ENCODE data around the gene IFNA14.
A peak's percentile ranks its signal among the peaks of the same experiment; 100 is the strongest.
"Not testable (repeated sequence)": the region's sequence is repeated elsewhere in the genome, so short reads cannot be mapped to it uniquely, and the experiment has no call there.

Gene IFNA14

DNA sequence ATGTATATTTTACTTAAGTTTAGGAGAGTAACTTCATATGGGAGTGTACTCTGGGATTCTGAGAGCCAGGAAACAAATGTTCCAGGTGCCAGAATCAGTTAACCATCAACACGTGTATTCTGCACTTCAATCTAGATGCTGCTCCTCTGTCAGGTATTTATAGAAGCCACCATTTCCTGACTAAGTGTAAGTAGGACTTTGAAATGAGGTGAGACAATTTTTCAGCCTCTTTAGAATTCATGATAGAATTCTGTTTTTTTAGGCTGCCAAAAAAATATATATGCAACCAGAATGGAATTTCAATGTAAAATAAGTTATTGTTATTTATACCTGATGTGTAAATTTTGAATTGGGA is 3.5 kb downstream of the IFNA14 start:
- H3K27ac Mint-ChIP-seq, H3K4me3 Mint-ChIP-seq, H3K36me3 Mint-ChIP-seq, H3K4me1 Mint-ChIP-seq, ATAC-seq, H3K9me3 Mint-ChIP-seq, H3K27me3 Mint-ChIP-seq: not testable (repeated sequence)

GRCh38 chr9:21235468-21236359 is 4.1 kb downstream of the IFNA14 start:
- peak; percentile 77 for ATAC-seq
- not testable (repeated sequence) for H3K27ac Mint-ChIP-seq, H3K4me3 Mint-ChIP-seq, H3K36me3 Mint-ChIP-seq, H3K4me1 Mint-ChIP-seq, H3K9me3 Mint-ChIP-seq, H3K27me3 Mint-ChIP-seq

- Mint-ChIP-seq H3K9me3 (no peaks in the 10 kb centered on the region), H3K27ac (no peak overlapping the region), H3K27me3 (no peaks in the 10 kb centered on the region), H3K4me1 (peaks cover 7% of the 10 kb centered on the region), H3K4me3 (no peak overlapping the region), H3K36me3 (no peaks in the 10 kb centered on the region)
- ATAC-seq: no peak
Measured at GRCh38 chr9:21234153-21234687, 5.6 kb downstream of the IFNA14 start.

DNA sequence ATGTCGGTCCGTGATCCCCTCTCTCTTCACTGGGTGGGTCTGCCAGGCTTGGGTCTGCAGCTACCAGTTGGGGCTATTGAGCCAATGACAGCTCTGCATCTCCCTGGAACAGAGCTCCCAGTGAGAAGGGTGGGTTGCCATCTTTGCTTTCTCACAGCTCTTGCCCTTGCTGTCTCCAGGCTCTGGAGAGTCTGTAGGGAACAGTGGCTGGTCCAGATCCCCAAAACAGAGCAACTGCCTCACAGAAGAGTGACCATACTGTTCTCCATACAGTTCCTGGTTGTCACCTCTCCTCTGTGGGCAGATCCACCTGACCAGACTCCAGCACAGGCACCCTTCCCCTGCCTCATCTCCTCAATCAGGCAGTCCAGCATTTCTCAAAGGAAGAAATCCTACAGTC is 6.5 kb downstream of the IFNA14 start:
- no peaks in the 10 kb centered on the region for H3K27me3 Mint-ChIP-seq
- peak; percentile 6 for ATAC-seq
- H3K9me3 Mint-ChIP-seq: no peaks in the 10 kb centered on the region
- H3K4me1 Mint-ChIP-seq: peaks cover 7% of the 10 kb centered on the region
- H3K4me3 Mint-ChIP-seq: no peak overlapping the region
- H3K36me3 Mint-ChIP-seq: no peaks in the 10 kb centered on the region
- H3K27ac Mint-ChIP-seq: no peak overlapping the region

- Mint-ChIP-seq H3K27me3 (peaks cover 16% of the 10 kb centered on the region), H3K4me1 (no peaks in the 10 kb centered on the region), H3K9me3 (no peaks in the 10 kb centered on the region), H3K4me3 (no peak within 1 kb of the TSS), H3K36me3 (no peaks in the 10 kb centered on the region), H3K27ac (no peak within 1 kb of the TSS)
- ATAC-seq: no peak
Measured at GRCh38 chr9:21228122-21228521, 11.7 kb downstream of the IFNA14 start, which contains the start of gene IFNA17. IFNA17 (minus strand) TSS chr9:21228222; CDS start chr9:21228173, 49 bp downstream.

DNA sequence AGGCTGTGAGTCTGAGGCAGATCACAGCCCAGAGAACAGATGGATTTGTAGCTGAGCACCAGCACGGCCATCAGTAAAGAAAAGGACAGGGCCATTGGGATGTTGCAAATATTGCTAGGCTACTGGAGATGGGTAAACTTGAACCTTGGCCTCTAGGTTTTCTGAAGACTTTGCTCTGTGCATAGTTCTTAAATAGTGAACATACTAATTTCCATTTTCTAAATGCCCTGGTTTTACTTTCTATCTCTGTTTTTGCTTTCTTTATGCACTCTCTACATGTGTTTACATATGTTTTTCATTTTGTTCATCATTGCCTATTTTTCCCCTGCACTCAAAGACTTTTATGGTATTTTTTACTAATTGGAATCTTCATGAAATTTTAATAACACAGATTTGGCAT is 22.6 kb downstream of the IFNA14 start, which contains the start of gene IFNA16:
TSS of gene IFNA16 (minus strand) at position 101 of the 400 bp plus-strand sequence. CDS start at position 95, 6 bp downstream.
- not testable (repeated sequence) for H3K4me3 Mint-ChIP-seq, H3K27ac Mint-ChIP-seq

GRCh38 chr9:21213411-21214326 is 26.1 kb downstream of the IFNA14 start:
- H3K9me3 Mint-ChIP-seq, H3K27me3 Mint-ChIP-seq, H3K27ac Mint-ChIP-seq, H3K36me3 Mint-ChIP-seq, H3K4me3 Mint-ChIP-seq: not testable (repeated sequence)
- peaks cover 15% of the 10 kb centered on the region for H3K4me1 Mint-ChIP-seq
- ATAC-seq: peak; percentile 78

More for the DNA sequence above, 22.6 kb downstream of the IFNA14 start, which contains the start of gene IFNA16:
- H3K9me3 Mint-ChIP-seq, H3K36me3 Mint-ChIP-seq, ATAC-seq: not testable (repeated sequence)
- Mint-ChIP-seq H3K27me3 (peaks cover 23% of the 10 kb centered on the region), H3K4me1 (peaks cover 15% of the 10 kb centered on the region)

- peaks cover 15% of the 10 kb centered on the region for H3K4me1 Mint-ChIP-seq
- not testable (repeated sequence) for H3K9me3 Mint-ChIP-seq, H3K27ac Mint-ChIP-seq, H3K27me3 Mint-ChIP-seq, ATAC-seq, H3K36me3 Mint-ChIP-seq, H3K4me3 Mint-ChIP-seq
Measured at GRCh38 chr9:21212160-21212559, 27.6 kb downstream of the IFNA14 start.

DNA sequence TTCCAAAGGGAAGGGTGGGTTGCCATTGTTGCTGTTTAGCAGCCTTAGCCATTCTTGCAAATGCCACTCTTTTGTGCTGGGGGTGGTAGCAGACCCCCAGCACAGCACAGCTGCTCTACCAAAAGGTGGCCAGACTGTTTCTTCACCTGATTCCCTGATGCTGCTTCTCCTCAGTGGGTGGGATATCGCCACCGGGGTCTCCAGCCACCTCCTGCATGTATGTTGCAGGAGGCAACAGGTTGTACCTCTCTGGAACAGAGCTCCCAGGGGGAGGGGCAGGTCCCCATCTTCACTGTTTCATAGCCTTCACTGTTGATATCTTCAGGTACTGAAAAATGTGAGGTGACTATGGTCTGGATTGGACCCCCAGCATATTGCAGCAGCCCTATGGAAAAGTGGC is 29.0 kb downstream of the IFNA14 start:
- H3K27me3 Mint-ChIP-seq, H3K4me3 Mint-ChIP-seq, ATAC-seq, H3K36me3 Mint-ChIP-seq, H3K27ac Mint-ChIP-seq, H3K9me3 Mint-ChIP-seq: not testable (repeated sequence)
- peaks cover 15% of the 10 kb centered on the region for H3K4me1 Mint-ChIP-seq

- ATAC-seq: no peak
- Mint-ChIP-seq H3K4me1 (peaks cover 15% of the 10 kb centered on the region), H3K9me3 (no peaks in the 10 kb centered on the region), H3K27ac (no peak overlapping the region), H3K4me3 (no peak overlapping the region), H3K27me3 (peaks cover 7% of the 10 kb centered on the region), H3K36me3 (no peaks in the 10 kb centered on the region)
Measured at GRCh38 chr9:21210311-21210710, 29.5 kb downstream of the IFNA14 start.

- not testable (repeated sequence) for H3K9me3 Mint-ChIP-seq, H3K4me1 Mint-ChIP-seq, H3K36me3 Mint-ChIP-seq, H3K4me3 Mint-ChIP-seq, ATAC-seq, H3K27ac Mint-ChIP-seq
- H3K27me3 Mint-ChIP-seq: peaks cover 19% of the 10 kb centered on the region
Measured at GRCh38 chr9:21207043-21207442, 32.8 kb downstream of the IFNA14 start, which contains the start of gene IFNA10. IFNA10 (minus strand) TSS chr9:21207143; CDS start chr9:21207097, 46 bp downstream.

DNA sequence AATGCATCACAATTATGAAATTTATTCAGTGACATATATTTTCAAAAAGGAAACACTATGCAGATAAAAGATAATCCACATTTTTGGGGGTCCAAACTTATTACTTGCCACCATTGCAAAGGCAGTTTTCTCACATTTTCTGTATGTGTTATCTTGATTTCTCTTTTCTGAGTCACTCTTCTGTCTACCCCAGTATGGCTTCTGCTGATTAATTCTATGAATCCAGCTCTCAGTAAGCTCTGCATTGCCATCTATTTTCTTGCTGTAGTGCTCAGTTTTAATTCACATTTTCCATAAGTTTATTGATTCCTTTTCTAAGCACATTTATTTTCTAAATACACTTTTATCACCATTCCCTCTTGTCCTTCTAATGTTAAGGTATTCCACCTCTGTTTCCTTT is 34.6 kb downstream of the IFNA14 start:
- Mint-ChIP-seq H3K4me1 (no peaks in the 10 kb centered on the region), H3K27ac (no peak overlapping the region), H3K36me3 (no peaks in the 10 kb centered on the region), H3K4me3 (no peak overlapping the region), H3K27me3 (peaks cover 26% of the 10 kb centered on the region), H3K9me3 (no peaks in the 10 kb centered on the region)
- no peak for ATAC-seq

GRCh38 chr9:21202105-21202504 is 37.7 kb downstream of the IFNA14 start, which contains the start of gene IFNA7:
IFNA7 (minus strand) TSS chr9:21202205; CDS start chr9:21202165, 40 bp downstream.
- ATAC-seq, H3K36me3 Mint-ChIP-seq, H3K4me1 Mint-ChIP-seq, H3K4me3 Mint-ChIP-seq, H3K9me3 Mint-ChIP-seq, H3K27ac Mint-ChIP-seq: not testable (repeated sequence)
- peaks cover 32% of the 10 kb centered on the region for H3K27me3 Mint-ChIP-seq

- Mint-ChIP-seq H3K4me3 (peak overlapping the region; percentile 29), H3K27me3 (peaks cover 22% of the 10 kb centered on the region), H3K4me1 (peaks cover 14% of the 10 kb centered on the region)
- not testable (repeated sequence) for H3K27ac Mint-ChIP-seq, H3K36me3 Mint-ChIP-seq, H3K9me3 Mint-ChIP-seq
- peak; percentile 85 for ATAC-seq
Measured at GRCh38 chr9:21194867-21195776, 44.7 kb downstream of the IFNA14 start.
